Heart left ventricle (tissue), 13 donors: ENCODE data around the gene OAT.

Experiments used
- POLR2A ChIP-seq, 2 donors: fragments of 450-650 bp; IDR thresholded peaks; one replicate each; pipeline ENCODE4 v1.6.1; 2017; ENCODE audit warnings: antibody characterized with exemption in 2 of 2, mild to moderate bottlenecking in 2 of 2, moderate library complexity in 2 of 2
- TF ChIP-seq, protein P1 (sequence below), 12 donors: fragments of 200-600 bp; sonication (generic) in 4 of 12; IDR thresholded peaks; one replicate each; pipeline versions ENCODE4 v1.5.0 to v1.8.0; 2018 to 2022; ENCODE audit warnings: antibody characterized with exemption in 12 of 12, mild to moderate bottlenecking in 5 of 12
- donor health status: ischemic (EF 13 %, LVEDD 7.1; RV severe dilation, severe dysfunction).
- donor health status: DM: no; HTN: yes; CAD: no.
- donor health status: DM: no; HTN: no; CAD: no.
- donor health status: ischemic (EF 25% LVEDD 6.9; RV normal size, moderate dysfunction).
- donor health status: ischemic (EF 25% LVEDD 5.7; RV mildly dilated, moderate dysfunction).
- donor health status: ischemic (EF 35%, LVEDD 5.7; RV mildly dilated, moderate dysfunction).
- donor health status: nonischemic (EF 11% LVEDD 7.7; RV severe dilation, severe dysfunction).
- donor health status: DM: yes; HTN: yes; CAD: no.
- donor health status: PGD.
- donor health status: ischemic (EF 29% LVEDD 5.4; RV normal size, mild dysfunction).
- donor health status: nonischemic (EF 23%, LVEDD 6.1; RV moderate dilation, normal function).

DNA sequence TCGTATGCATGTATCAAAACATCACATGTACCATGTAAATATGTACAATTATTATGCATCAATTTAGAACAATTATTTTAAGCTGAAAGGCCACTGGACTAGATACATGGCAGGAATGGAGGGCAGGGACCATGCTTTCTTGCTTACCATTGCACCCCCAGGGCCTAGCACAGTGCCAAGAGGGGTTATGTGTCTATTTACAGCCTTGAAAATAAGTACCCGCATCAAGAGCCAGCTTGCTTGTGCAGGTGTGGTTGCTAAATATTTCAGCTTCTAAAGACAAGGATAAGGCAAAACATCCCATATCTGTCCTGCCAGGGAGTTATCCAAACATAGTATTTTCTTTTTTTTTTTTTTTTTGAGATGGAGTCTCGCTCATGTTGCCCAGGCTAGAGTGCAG is 14.7 kb upstream of the OAT start:
- TF ChIP-seq, protein P1, sequence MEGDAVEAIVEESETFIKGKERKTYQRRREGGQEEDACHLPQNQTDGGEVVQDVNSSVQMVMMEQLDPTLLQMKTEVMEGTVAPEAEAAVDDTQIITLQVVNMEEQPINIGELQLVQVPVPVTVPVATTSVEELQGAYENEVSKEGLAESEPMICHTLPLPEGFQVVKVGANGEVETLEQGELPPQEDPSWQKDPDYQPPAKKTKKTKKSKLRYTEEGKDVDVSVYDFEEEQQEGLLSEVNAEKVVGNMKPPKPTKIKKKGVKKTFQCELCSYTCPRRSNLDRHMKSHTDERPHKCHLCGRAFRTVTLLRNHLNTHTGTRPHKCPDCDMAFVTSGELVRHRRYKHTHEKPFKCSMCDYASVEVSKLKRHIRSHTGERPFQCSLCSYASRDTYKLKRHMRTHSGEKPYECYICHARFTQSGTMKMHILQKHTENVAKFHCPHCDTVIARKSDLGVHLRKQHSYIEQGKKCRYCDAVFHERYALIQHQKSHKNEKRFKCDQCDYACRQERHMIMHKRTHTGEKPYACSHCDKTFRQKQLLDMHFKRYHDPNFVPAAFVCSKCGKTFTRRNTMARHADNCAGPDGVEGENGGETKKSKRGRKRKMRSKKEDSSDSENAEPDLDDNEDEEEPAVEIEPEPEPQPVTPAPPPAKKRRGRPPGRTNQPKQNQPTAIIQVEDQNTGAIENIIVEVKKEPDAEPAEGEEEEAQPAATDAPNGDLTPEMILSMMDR (IDR thresholded peaks at IDR 0.05), result no peak
- TF ChIP-seq POLR2A (IDR thresholded peaks at IDR 0.05), result no peak
